PC-3 (cell line): Measurements from ENCODE around the gene ARHGAP23. TPM values are rescaled to one million over a fixed set of nuclear protein-coding genes. Genes with fewer than 3 reads are reported as not detected.
A peak's percentile ranks its signal among the peaks of the same experiment; 100 is the strongest.

Experiments used
- ATAC-seq: fragments of 200-7000 bp; cut with Tn5 transposase; 2 replicates; pipeline ENCODE4 v1.9.1; 2020; ENCODE audit warnings: mild to moderate bottlenecking, moderate library complexity
- BruUV-seq: library from RNA; stranded (reverse); fragments of 400-500 nt; replicated peaks from 2 replicates; lab custom pipeline; 2021; lab: Mats Ljungman, UMichigan
- CTCF ChIA-PET: fragments of 300-600 bp; sonication (Branson Sonifier 250); formaldehyde crosslinking; loops from one replicate; lab custom pipeline; 2022; ENCODE audit warnings: antibody characterized with exemption; lab: Charles Lee
- POLR2A ChIA-PET: fragments of 300-600 bp; sonication (Branson Sonifier 250); formaldehyde crosslinking; loops from one replicate; lab custom pipeline; 2022; ENCODE audit warnings: antibody characterized with exemption; ENCODE audit not compliant: unreplicated experiment; lab: Charles Lee
- DNase-seq: peaks from one replicate; pipeline ENCODE4 v3.0.0-alpha.2; 2015
- H2AFZ ChIP-seq: fragments of 300-600 bp; sonication (generic); 2 replicates; pipeline ENCODE4 v1.6.0; 2016; ENCODE audit warnings: antibody characterized with exemption, low read length
- H3F3A ChIP-seq: fragments of 300-600 bp; sonication (generic); one replicate; pipeline ENCODE4 v1.6.0; 2017; ENCODE audit warnings: antibody characterized with exemption, low read length, control low read depth, mild to moderate bottlenecking; ENCODE audit not compliant: unreplicated experiment
- H3K27ac ChIP-seq: fragments of 300-600 bp; sonication (generic); 2 replicates; pipeline ENCODE4 v1.5.1; 2016; ENCODE audit warnings: mild to moderate bottlenecking, low read length
- H3K27me3 ChIP-seq: fragments of 300-600 bp; sonication (generic); 2 replicates; pipeline ENCODE4 v1.6.1; 2016; ENCODE audit warnings: low read length, mixed read lengths
- H3K36me3 ChIP-seq: fragments of 300-600 bp; sonication (generic); 2 replicates; pipeline ENCODE4 v1.6.1; 2016; ENCODE audit warnings: low read depth, mixed run types, low read length, mixed read lengths
- H3K4me1 ChIP-seq: fragments of 300-600 bp; sonication (generic); 2 replicates; pipeline ENCODE4 v1.5.1; 2016; ENCODE audit warnings: low read length; ENCODE audit not compliant: insufficient read depth
- H3K4me2 ChIP-seq: fragments of 300-600 bp; sonication (generic); 2 replicates; pipeline ENCODE4 v1.6.0; 2016; ENCODE audit warnings: low read length
- H3K4me3 ChIP-seq: fragments of 300-600 bp; sonication (generic); 2 replicates; pipeline ENCODE4 v1.5.1; 2016; ENCODE audit warnings: mild to moderate bottlenecking, low read length, mixed read lengths
- H3K79me2 ChIP-seq: fragments of 300-600 bp; sonication (generic); 2 replicates; pipeline ENCODE4 v1.6.1; 2017; ENCODE audit warnings: low read length, mixed read lengths
- H3K9ac ChIP-seq: fragments of 300-600 bp; sonication (generic); 2 replicates; pipeline ENCODE4 v1.6.0; 2016; ENCODE audit warnings: mild to moderate bottlenecking, low read length
- H3K9me2 ChIP-seq: fragments of 300-600 bp; sonication (generic); replicated peaks from 2 replicates; pipeline ENCODE4 v1.6.1; 2016; ENCODE audit warnings: mixed run types, low read length, mixed read lengths
- H3K9me3 ChIP-seq: fragments of 300-600 bp; sonication (generic); 2 replicates; pipeline ENCODE4 v1.6.1; 2016; ENCODE audit warnings: low read length, mixed read lengths
- H4K20me1 ChIP-seq: fragments of 300-600 bp; sonication (generic); 2 replicates; pipeline ENCODE4 v1.6.1; 2016; ENCODE audit warnings: low read length, mixed read lengths
- EZH2 ChIP-seq: fragments of 300-600 bp; sonication (generic); IDR thresholded peaks from one replicate; pipeline ENCODE4 v1.6.1; 2017; ENCODE audit warnings: antibody characterized with exemption, mild to moderate bottlenecking, low read length; ENCODE audit not compliant: unreplicated experiment
- EZH2phosphoT487 ChIP-seq: fragments of 300-600 bp; sonication (generic); IDR thresholded peaks from 2 replicates; pipeline ENCODE4 v1.6.1; 2018; ENCODE audit warnings: mild to moderate bottlenecking, antibody characterized with exemption, low read length, borderline replicate concordance
- intact Hi-C: fragments of 100-400 bp; cut with micrococcal nuclease; formaldehyde crosslinking; loops from 2 replicates; pipeline ENCODE4 v1.9.0; 2023
- total RNA-seq: library from RNA; depleted of rRNA; stranded (reverse); fragments of >200 nt; gene quantifications from 2 replicates; pipeline ENCODE4 v1.2.3, GENCODE V29; 2014
- TF ChIP-seq, protein P1 (sequence below): fragments of 300-600 bp; sonication (generic); conservative IDR thresholded peaks from 2 replicates; pipeline ENCODE4 v1.5.1; 2017; ENCODE audit warnings: antibody characterized with exemption, low read depth, mild to moderate bottlenecking, low read length

Gene ARHGAP23
- total RNA-seq, 1 experiment from 2014 or later: 9.0 TPM

DNA sequence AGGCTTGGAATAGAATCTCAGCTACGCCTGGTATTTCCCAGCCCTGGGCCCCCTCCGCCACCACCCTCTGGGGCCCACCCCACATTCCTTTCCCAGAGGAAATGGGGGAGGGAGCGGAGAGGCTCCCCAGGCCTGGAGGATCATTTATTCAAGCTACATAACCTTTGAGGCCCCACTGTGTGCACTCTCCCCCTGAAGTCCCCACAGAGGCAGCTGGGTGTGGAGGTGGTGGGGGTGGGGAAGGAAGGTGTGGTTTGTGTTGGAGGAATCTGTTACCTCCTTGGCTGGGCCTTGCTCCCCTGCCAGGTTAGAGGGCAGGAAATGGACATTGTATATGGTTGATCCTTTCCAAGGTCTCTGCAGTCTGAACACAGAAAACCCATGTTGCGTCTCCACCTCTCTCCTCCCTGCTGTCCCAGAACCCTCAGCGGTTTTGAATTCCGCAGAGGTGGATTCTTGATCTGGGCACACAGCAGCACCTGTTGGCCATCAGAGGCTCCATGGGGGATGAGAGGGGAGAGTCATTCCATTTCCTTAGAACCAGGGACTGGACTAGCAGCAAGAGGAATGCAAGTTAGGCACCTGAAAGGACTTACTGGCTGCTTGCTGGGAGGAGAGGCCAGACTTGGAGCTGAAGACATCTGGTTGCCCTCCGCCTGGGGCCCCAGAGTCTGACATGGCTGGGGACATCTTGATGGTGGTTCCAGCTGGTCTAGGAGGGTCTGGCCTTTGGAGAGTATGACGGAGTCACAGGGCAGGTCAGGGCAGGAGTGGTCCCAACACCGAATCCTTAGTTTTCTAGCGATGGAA lies 23.0 kb downstream of the ARHGAP23 start:
- no peak overlapping the region for H3K9ac ChIP-seq
- ChIA-PET CTCF (no interaction called here), POLR2A (interaction anchor here (0.5 kb wide), 1 partner anchor 191 kb away, joined by 5 read pairs; no protein-coding TSS in a partner anchor)
- BruUV-seq: TSS peak; percentile 51
- no peaks in the 10 kb centered on the region for H4K20me1 ChIP-seq
- H3K27me3 ChIP-seq: no peaks in the 10 kb centered on the region
- no peak overlapping the region for H2AFZ ChIP-seq
- H3K36me3 ChIP-seq: no peaks in the 10 kb centered on the region
- intact Hi-C loops: no loop called here
- no peaks in the 10 kb centered on the region for H3K79me2 ChIP-seq
- no peaks in the 10 kb centered on the region for H3F3A ChIP-seq
- ATAC-seq (peak; percentile 17), DNase-seq (no peak)
- no peak overlapping the region for H3K4me3 ChIP-seq
- H3K4me1 ChIP-seq: peaks cover 14% of the 10 kb centered on the region
- no peak overlapping the region; the same call in 1 of the 2 replicates for H3K27ac ChIP-seq
- no peak overlapping the region for H3K4me2 ChIP-seq
- TF ChIP-seq EZH2: no peak
- TF ChIP-seq EZH2phosphoT487: no peak
- H3K9me2 ChIP-seq: no peaks in the 10 kb centered on the region
- H3K9me3 ChIP-seq: no peaks in the 10 kb centered on the region

DNA sequence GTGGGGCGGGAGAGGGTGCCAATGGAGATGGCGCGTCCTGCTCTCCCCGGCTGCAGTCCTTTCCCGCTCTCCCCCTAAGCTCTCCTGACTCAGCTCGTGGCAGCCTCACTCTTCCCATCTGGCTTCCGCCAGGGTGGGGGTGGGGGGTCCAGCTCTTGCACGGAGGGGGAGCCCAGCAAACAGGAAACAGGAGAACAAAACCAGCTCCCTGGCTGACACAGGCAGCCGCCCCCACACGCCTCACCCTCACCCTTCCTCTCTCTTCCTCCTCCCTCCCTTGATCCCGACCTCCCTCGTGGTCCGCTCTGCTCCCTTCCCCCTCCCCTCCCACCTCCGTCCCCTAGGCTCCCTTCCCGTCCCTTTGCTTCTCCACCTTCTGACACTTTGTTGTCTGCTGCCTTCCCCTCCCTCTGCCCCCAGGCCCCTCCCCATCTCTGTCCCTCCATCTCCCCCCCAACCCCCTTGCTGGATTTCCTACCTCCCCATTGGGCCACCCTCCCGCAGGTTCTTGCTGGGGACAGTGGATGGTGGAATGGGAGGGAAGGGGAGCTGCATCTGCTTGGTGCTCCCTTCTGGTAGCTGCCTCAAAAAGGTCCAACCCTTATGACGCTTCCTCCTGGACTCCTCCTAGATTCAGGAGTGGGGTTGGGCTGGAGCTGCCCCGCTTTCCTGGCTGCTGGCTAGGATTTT lies 23.7 kb downstream of the ARHGAP23 start:
- Histone ChIP-seq H3K9me2 (no peaks in the 10 kb centered on the region), H3K36me3 (no peaks in the 10 kb centered on the region), H3K4me1 (peaks cover 14% of the 10 kb centered on the region), H3K79me2 (no peaks in the 10 kb centered on the region), H3K9me3 (no peaks in the 10 kb centered on the region), H2AFZ (no peak overlapping the region), H3K27ac (no peak overlapping the region), H4K20me1 (no peaks in the 10 kb centered on the region), H3K9ac (no peak overlapping the region), H3K27me3 (no peaks in the 10 kb centered on the region), H3K4me3 (no peak overlapping the region), H3F3A (no peaks in the 10 kb centered on the region), H3K4me2 (no peak overlapping the region)
- ChIA-PET POLR2A (no interaction called here), CTCF (no interaction called here)
- ATAC-seq (peak; percentile 13; the same call in 1 of the 2 replicates), DNase-seq (no peak)
- no TSS peak for BruUV-seq
- TF ChIP-seq EZH2 (no peak), EZH2phosphoT487 (no peak)
- TF ChIP-seq, protein P1, sequence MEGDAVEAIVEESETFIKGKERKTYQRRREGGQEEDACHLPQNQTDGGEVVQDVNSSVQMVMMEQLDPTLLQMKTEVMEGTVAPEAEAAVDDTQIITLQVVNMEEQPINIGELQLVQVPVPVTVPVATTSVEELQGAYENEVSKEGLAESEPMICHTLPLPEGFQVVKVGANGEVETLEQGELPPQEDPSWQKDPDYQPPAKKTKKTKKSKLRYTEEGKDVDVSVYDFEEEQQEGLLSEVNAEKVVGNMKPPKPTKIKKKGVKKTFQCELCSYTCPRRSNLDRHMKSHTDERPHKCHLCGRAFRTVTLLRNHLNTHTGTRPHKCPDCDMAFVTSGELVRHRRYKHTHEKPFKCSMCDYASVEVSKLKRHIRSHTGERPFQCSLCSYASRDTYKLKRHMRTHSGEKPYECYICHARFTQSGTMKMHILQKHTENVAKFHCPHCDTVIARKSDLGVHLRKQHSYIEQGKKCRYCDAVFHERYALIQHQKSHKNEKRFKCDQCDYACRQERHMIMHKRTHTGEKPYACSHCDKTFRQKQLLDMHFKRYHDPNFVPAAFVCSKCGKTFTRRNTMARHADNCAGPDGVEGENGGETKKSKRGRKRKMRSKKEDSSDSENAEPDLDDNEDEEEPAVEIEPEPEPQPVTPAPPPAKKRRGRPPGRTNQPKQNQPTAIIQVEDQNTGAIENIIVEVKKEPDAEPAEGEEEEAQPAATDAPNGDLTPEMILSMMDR: no peak
- intact Hi-C loops: no loop called here

DNA sequence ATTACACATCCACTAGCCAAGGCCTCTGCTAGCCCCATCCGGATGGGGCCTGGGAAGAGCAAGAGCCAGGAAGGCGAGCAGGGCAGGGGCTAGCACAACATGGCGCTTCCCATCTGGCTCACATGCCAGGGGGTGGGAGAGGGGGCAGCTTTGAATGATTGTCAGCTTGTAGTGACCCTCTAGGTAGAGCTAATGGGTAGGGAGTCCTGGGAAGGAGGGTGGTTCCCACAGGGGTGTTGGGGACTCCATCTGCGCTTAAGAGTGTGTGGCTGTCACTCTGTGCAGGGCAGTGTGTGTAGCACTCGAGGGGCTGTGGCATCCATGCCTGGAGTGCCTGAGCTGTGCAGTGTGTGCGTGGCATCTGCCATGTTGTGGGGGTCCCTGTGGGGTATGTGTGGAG lies 24.5 kb downstream of the ARHGAP23 start:
- DNase-seq (no peak), ATAC-seq (no peak)
- Histone ChIP-seq H3K9me3 (no peaks in the 10 kb centered on the region), H3K27ac (no peak overlapping the region), H3K36me3 (no peaks in the 10 kb centered on the region), H3K4me3 (no peak overlapping the region), H3K27me3 (no peaks in the 10 kb centered on the region), H4K20me1 (no peaks in the 10 kb centered on the region), H3K4me1 (peaks cover 14% of the 10 kb centered on the region), H3K79me2 (no peaks in the 10 kb centered on the region), H3K4me2 (no peak overlapping the region), H3F3A (no peaks in the 10 kb centered on the region), H3K9me2 (no peaks in the 10 kb centered on the region), H2AFZ (no peak overlapping the region), H3K9ac (no peak overlapping the region)
- ChIA-PET POLR2A (no interaction called here), CTCF (no interaction called here)
- no TSS peak for BruUV-seq
- no peak for TF ChIP-seq EZH2phosphoT487
- TF ChIP-seq, protein P1: no peak
- intact Hi-C loops: no loop called here
